ENCODE data around the gene RPS21. TPM values are rescaled to one million over a fixed set of nuclear protein-coding genes. Genes with fewer than 3 reads are reported as not detected.

Gene RPS21
- total and polyA plus RNA-seq, 2 of the 13 experiments (the other 11 are each of a cell fraction or from before 2014, with no cell fraction given) = 2,647 to 11,063 TPM

GRCh38 chr20:62364911-62365736, 21.8 kb upstream of the RPS21 start (continued):
- no peak for TF ChIP-seq KDM2A (CRISPR knock-in tag; IDR thresholded peaks at IDR 0.05; ENCODE audit: borderline replicate concordance, low read depth)
- TF ChIP-seq, protein P1, sequence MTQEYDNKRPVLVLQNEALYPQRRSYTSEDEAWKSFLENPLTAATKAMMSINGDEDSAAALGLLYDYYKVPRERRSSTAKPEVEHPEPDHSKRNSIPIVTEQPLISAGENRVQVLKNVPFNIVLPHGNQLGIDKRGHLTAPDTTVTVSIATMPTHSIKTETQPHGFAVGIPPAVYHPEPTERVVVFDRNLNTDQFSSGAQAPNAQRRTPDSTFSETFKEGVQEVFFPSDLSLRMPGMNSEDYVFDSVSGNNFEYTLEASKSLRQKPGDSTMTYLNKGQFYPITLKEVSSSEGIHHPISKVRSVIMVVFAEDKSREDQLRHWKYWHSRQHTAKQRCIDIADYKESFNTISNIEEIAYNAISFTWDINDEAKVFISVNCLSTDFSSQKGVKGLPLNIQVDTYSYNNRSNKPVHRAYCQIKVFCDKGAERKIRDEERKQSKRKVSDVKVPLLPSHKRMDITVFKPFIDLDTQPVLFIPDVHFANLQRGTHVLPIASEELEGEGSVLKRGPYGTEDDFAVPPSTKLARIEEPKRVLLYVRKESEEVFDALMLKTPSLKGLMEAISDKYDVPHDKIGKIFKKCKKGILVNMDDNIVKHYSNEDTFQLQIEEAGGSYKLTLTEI (CRISPR knock-in tag; conservative IDR thresholded peaks at IDR 0.05) = no peak
- 0 out of 2 replicates have a peak, but pooled peaks have one; percentile 27 for TF ChIP-seq ZNF350 (CRISPR knock-in tag; IDR thresholded peaks at IDR 0.05; ENCODE audit: borderline replicate concordance, low read depth)
- no peak for TF ChIP-seq PLRG1 (conservative IDR thresholded peaks at IDR 0.05)
- TF ChIP-seq, protein P2, sequence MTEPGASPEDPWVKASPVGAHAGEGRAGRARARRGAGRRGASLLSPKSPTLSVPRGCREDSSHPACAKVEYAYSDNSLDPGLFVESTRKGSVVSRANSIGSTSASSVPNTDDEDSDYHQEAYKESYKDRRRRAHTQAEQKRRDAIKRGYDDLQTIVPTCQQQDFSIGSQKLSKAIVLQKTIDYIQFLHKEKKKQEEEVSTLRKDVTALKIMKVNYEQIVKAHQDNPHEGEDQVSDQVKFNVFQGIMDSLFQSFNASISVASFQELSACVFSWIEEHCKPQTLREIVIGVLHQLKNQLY (CRISPR knock-in tag; IDR thresholded peaks at IDR 0.05) = no peak
- no peak for TF ChIP-seq MAFG (CRISPR knock-in tag; IDR thresholded peaks at IDR 0.05)
- 0 out of 2 replicates have a peak, but pooled peaks have one; percentile 16 for TF ChIP-seq ZNF749 (CRISPR knock-in tag; IDR thresholded peaks at IDR 0.05; ENCODE audit: borderline replicate concordance)
- peak; percentile 31; the same call in 1 of the 2 replicates for TF ChIP-seq ZBTB38 (CRISPR knock-in tag; IDR thresholded peaks at IDR 0.05)
- no peak for TF ChIP-seq IKZF1 (IDR thresholded peaks at IDR 0.05)
- no peak for TF ChIP-seq ATF4 (CRISPR knock-in tag; IDR thresholded peaks at IDR 0.05)
- TF ChIP-seq ISX (CRISPR knock-in tag; conservative IDR thresholded peaks at IDR 0.05) = no peak
- TF ChIP-seq, protein P3, sequence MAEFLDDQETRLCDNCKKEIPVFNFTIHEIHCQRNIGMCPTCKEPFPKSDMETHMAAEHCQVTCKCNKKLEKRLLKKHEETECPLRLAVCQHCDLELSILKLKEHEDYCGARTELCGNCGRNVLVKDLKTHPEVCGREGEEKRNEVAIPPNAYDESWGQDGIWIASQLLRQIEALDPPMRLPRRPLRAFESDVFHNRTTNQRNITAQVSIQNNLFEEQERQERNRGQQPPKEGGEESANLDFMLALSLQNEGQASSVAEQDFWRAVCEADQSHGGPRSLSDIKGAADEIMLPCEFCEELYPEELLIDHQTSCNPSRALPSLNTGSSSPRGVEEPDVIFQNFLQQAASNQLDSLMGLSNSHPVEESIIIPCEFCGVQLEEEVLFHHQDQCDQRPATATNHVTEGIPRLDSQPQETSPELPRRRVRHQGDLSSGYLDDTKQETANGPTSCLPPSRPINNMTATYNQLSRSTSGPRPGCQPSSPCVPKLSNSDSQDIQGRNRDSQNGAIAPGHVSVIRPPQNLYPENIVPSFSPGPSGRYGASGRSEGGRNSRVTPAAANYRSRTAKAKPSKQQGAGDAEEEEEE (CRISPR knock-in tag; IDR thresholded peaks at IDR 0.05; ENCODE audit: borderline replicate concordance) = 0 out of 2 replicates have a peak, but pooled peaks have one; percentile 17
- TF ChIP-seq RBFOX2 (IDR thresholded peaks at IDR 0.05; ENCODE audit: low read depth, low read length) = peak; percentile 49
- no peak for TF ChIP-seq PHF8 (CRISPR knock-in tag; IDR thresholded peaks at IDR 0.05)
- no peak for TF ChIP-seq RFX3 (CRISPR knock-in tag; IDR thresholded peaks at IDR 0.05)
- no peak for TF ChIP-seq ZNF547 (CRISPR knock-in tag; IDR thresholded peaks at IDR 0.05)
- 0 out of 2 replicates have a peak, but pooled peaks have one; percentile 28 for TF ChIP-seq AKAP8 (CRISPR knock-in tag; IDR thresholded peaks at IDR 0.05)
- peak; percentile 46; the same call in 1 of the 2 replicates for TF ChIP-seq ZNF263 (CRISPR knock-in tag; IDR thresholded peaks at IDR 0.05)
- peak; percentile 12 for TF ChIP-seq XRCC5 (optimal IDR thresholded peaks at IDR 0.05; ENCODE audit: low read length)
- TF ChIP-seq ZBTB7A (CRISPR knock-in tag; IDR thresholded peaks at IDR 0.05) = 0 out of 2 replicates have a peak, but pooled peaks have one; percentile 19
- no peak for TF ChIP-seq SYNCRIP (IDR thresholded peaks at IDR 0.05; ENCODE audit: insufficient read depth, low read depth, low read length)

Data from HepG2 (cell line).